GM12873 (cell line): ENCODE measurements around the gene DPAGT1.

Source experiments
- CTCF ChIP-seq: IDR thresholded peaks from 2 replicates; pipeline ENCODE4 v1.5.1; 2012; ENCODE audit warnings: low read depth, mild to moderate bottlenecking, moderate library complexity, low read length, control low read depth; ENCODE audit not compliant: insufficient read depth; ENCODE audit errors: missing control alignments

The DPAGT1 gene

GRCh38 chr11:119101759-119102423, at the start of gene DPAGT1:
DPAGT1 (minus strand) TSS chr11:119101853; CDS start chr11:119101655, 198 bp downstream.
- TF ChIP-seq CTCF, result no peak

GRCh38 chr11:119149786-119150275, 48.2 kb upstream of the DPAGT1 start:
- no peak for TF ChIP-seq CTCF

- no peak for TF ChIP-seq CTCF
Observed at GRCh38 chr11:119149018-119149785, 47.5 kb upstream of the DPAGT1 start, which contains the start of gene ABCG4. ABCG4 (plus strand) TSS chr11:119149052; CDS start chr11:119149966, 914 bp downstream.

GRCh38 chr11:119148720-119149017, 47.0 kb upstream of the DPAGT1 start:
- no peak for TF ChIP-seq CTCF

GRCh38 chr11:119147604-119148333, 46.1 kb upstream of the DPAGT1 start:
- TF ChIP-seq CTCF, result no peak

GRCh38 chr11:119145551-119145950, 43.9 kb upstream of the DPAGT1 start:
- no peak for TF ChIP-seq CTCF
